AG10803 (cell line): ENCODE data around the gene ARHGAP23.
A peak's percentile ranks its signal among the peaks of the same experiment; 100 is the strongest.
"Not testable (repeated sequence)": the region's sequence is repeated elsewhere in the genome, so short reads cannot be mapped to it uniquely, and the experiment has no call there.

Experiments
- DNase-seq: peaks from one replicate; pipeline ENCODE4 v3.0.0; 2010; ENCODE audit warnings: low read depth
- H3K4me3 ChIP-seq: 2 replicates; pipeline ENCODE4 v1.5.1; 2011; ENCODE audit warnings: mild to moderate bottlenecking, low read length, control low read depth
- TF ChIP-seq, protein P1 (sequence below): conservative IDR thresholded peaks from 2 replicates; pipeline ENCODE4 v1.5.1; 2011; ENCODE audit warnings: mild to moderate bottlenecking, low read length, control low read depth, inconsistent platforms

The ARHGAP23 gene

DNA sequence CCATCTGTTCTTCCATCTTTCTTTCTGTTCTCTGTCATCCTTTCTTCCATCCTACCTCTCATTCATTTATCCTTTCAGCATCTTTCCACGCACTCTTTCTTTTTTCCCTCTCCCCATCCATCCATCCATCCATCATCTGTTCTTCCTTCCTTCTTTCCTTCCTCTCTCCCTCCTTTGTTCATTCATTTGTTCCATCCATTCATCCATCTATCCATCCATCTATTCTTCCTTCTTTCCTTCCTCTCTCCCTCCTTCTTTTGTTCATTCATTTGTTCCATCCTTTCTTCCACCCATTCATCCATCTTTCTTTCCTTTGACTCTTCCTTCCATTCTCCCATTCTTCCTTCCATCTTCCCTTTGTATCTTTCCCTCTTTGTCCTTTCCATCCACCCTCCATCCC, 39.2 kb downstream of the ARHGAP23 start:
- no peak for DNase-seq
- TF ChIP-seq, protein P1, sequence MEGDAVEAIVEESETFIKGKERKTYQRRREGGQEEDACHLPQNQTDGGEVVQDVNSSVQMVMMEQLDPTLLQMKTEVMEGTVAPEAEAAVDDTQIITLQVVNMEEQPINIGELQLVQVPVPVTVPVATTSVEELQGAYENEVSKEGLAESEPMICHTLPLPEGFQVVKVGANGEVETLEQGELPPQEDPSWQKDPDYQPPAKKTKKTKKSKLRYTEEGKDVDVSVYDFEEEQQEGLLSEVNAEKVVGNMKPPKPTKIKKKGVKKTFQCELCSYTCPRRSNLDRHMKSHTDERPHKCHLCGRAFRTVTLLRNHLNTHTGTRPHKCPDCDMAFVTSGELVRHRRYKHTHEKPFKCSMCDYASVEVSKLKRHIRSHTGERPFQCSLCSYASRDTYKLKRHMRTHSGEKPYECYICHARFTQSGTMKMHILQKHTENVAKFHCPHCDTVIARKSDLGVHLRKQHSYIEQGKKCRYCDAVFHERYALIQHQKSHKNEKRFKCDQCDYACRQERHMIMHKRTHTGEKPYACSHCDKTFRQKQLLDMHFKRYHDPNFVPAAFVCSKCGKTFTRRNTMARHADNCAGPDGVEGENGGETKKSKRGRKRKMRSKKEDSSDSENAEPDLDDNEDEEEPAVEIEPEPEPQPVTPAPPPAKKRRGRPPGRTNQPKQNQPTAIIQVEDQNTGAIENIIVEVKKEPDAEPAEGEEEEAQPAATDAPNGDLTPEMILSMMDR, result no peak
- H3K4me3 ChIP-seq, result peak overlapping the region; percentile 74

DNA sequence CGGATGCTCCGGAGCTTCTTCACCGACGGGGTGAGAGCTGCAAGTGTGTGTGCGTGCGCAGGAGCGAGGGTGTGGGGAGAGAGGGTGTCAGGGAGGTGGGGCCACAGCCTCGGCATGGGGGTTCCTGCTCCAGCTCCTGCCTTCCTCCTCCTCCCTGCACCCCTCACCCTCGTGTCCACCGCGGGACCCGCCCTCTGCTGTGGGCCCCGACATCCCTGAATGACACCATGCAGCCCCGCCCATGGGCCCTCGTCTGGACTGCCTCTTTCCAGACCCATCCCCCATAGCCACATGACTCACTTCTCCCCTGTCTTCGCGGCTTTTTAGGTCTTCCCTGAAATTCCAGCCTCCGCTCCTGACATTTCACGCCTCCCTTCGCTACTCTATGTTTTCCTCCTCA, 41.6 kb downstream of the ARHGAP23 start:
- peak; percentile 73 for DNase-seq
- TF ChIP-seq, protein P1, result no peak
- no peak overlapping the region for H3K4me3 ChIP-seq

DNA sequence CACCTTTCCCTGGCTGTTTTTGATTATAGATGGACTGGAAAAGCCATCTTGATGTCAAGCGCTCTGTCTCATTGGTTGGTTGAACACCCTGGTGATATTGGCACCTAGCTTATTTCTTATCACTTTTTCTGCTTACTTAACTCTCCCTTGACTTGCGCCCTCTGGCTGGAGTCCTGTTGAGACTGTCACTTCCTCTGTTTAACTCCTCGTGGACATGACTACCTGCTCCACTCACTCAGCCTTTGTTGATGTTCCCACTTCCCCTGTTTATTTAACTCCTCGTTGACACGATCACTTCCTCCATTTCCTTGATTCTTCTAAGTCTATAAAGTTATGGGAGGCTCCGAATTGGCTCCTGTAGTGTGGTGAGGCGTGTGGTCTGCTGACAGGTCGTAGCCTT, 43.0 kb downstream of the ARHGAP23 start:
- not testable (repeated sequence) for DNase-seq, H3K4me3 ChIP-seq

DNA sequence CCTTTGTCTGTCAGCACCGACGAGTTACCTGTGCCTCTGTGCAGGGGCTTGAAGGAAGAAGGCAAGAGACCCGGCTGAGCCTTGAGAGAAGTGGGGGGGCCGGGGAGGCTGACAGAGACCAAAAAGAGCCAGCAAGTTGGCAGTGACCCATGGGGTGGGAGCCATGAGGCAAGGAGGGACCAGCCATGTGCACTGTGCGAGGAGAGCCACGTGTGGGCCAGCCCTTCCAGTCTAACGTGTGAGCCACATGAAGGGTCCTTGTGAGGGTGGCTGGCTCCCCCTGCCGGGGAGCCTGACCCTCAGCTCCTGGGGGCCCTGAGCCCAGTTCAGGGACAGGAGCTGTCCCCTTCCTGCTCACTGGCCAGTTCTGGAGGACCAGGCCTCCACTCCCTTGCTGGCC, 46.4 kb downstream of the ARHGAP23 start:
- TF ChIP-seq, protein P1, result peak; percentile 43
- DNase-seq, result peak; percentile 59
- not testable (repeated sequence) for H3K4me3 ChIP-seq

DNA sequence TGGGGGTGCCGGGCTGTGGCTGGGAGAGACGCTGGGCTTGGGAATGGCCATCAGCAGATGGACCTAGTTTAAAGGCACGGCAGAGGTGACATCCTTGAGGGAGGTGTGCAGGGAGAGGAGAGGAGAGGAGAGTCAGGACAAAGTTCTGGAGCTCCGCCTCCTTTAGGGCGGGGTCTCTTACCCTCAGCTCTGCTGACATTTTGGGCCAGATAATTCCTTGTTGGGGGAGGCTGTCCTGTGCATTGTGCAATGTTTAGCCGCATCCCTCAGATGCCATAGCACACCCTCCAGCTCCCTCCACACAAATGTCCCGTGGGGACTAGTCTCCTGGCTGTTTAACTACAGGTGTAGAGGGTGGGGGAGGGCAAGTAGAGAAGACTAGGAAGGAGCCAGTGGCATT, 48.3 kb downstream of the ARHGAP23 start:
- no peak overlapping the region for H3K4me3 ChIP-seq
- TF ChIP-seq, protein P1, result no peak
- peak; percentile 51 for DNase-seq

DNA sequence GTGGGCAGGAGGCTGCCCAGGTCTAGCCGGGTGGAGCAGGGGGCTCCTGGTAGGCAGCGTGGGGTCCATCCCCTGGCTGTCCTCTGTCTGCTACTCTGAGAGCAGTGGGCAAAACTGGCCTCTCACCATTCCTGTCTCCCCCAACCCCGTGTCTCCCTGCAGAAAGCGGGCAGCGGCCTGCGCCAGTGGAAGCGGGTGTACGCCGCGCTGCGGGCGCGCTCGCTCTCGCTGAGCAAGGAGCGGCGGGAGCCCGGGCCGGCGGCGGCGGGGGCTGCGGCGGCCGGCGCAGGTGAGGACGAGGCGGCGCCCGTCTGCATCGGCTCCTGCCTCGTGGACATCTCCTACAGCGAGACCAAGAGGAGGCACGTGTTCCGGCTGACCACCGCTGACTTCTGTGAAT, 49.2 kb downstream of the ARHGAP23 start:
- DNase-seq, H3K4me3 ChIP-seq: not testable (repeated sequence)

DNA sequence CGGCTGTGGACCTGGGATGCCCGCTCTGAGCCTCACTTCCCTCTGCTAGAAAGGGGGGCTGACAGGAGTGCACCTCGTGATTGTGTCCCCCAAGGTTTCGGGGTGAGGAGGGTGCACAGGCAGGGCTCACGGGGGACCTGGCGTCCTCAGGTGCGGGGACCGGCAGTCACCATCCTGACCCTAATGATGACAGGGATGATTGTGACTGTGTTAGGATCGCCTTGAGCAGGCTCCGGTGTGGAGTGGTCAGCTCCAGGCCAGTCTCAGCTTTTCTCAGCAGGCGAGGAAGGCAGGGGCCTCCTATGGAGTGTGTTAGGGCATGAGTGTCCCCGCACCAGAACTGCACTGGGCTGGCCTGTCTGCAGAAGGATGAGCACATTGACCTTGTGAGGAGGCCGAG, 49.7 kb downstream of the ARHGAP23 start:
- not testable (repeated sequence) for H3K4me3 ChIP-seq, DNase-seq

DNA sequence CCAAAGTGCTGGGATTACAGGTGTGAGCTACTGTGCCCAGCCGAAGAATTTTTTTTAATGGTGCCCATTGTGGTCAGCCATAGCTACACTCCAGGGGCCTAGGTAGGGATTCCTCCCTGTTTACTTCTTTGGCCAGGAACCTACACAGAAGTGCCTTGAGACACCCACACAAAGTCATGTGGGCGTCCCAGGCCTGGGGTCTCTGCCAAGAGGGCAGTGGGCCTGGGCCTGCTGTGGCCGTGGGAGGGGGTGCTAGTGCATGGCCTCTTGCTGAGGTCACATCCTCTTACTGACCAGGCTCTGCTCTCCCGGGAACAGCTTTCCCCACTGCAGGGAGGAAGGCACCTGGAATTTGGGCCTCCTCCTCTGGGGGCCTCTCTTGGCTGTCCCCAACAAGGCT, 50.4 kb downstream of the ARHGAP23 start:
- not testable (repeated sequence) for DNase-seq, H3K4me3 ChIP-seq

DNA sequence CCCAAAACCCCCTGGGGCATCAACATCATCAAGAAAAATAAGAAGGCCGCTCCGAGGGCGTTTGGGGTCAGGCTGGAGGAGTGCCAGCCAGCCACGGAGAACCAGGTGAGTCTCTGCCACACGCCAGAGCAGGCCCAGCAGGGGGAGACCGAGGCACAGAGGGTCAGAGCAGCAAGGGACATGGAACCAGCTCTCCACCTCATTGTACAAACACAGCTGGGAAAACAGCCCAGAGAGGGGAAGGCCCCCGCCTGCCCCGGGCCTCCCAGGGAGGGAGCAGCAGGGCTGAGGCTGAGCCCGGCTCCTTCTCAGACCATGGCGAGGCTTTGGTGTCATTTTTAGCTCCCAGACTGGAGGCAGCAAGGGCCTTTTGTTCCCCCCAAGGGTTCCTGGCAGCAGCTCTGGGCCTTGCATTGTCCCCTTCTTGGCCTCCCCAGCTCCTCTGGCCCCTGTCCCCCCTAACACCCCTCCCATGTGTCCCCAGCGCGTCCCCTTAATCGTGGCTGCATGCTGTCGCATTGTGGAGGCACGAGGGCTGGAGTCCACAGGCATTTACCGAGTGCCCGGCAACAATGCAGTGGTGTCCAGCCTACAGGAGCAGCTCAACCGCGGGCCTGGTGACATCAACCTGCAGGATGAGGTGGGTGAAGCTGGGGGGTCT, 53.9 kb downstream of the ARHGAP23 start:
- DNase-seq, H3K4me3 ChIP-seq: not testable (repeated sequence)

DNA sequence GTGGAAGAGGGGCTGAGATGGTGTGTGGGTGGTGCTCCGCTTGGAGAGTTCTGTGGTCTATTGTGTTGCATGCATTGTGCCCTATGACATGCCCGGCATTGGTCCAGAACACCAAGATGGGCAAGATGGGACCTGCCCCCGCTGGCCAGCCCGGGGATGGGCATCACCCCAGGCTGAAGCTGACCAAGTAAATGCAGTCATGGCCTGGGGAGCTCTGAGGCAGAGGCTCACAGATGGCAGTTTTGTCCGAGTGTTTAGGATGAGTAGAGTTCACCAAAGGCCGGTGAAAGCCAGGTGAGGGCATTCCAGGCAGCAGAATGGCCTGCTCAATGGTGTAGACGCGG, 54.4 kb downstream of the ARHGAP23 start:
- not testable (repeated sequence) for H3K4me3 ChIP-seq, DNase-seq
